GM12891 (cell line): ENCODE results near the gene PELI3.

Experiments used
- POLR2A ChIP-seq: IDR thresholded peaks from 2 replicates; pipeline ENCODE4 v1.6.1; 2011; ENCODE audit warnings: low read depth, low read length, control low read depth
- TAF1 ChIP-seq: IDR thresholded peaks from 2 replicates; pipeline ENCODE4 v1.6.1; 2011; ENCODE audit warnings: low read depth, low read length, control low read depth

- TF ChIP-seq TAF1 (no peak), POLR2A (no peak)
These were observed 23.1 kb upstream of the PELI3 start for GRCh38 chr11:66443602-66444001.
